GM12864 (cell line): ENCODE results near the gene MMEL1.

Experiments
- DNase-seq: peaks from one replicate; pipeline ENCODE4 v3.0.0-alpha.2; 2011; ENCODE audit warnings: low read depth
- H3K4me3 ChIP-seq: 2 replicates; pipeline ENCODE4 v1.5.1; 2011; ENCODE audit warnings: mild to moderate bottlenecking, low read depth, low read length, control low read depth
- CTCF ChIP-seq: IDR thresholded peaks from 2 replicates; pipeline ENCODE4 v1.5.1; 2011; ENCODE audit warnings: low read depth, mild to moderate bottlenecking, moderate library complexity, low read length, control low read depth, inconsistent platforms; ENCODE audit errors: missing control alignments

MMEL1 gene

GRCh38 chr1:2593251-2593878 lies 39.5 kb downstream of the MMEL1 start:
- H3K4me3 ChIP-seq = no peak overlapping the region
- DNase-seq = no peak
- TF ChIP-seq CTCF = no peak

GRCh38 chr1:2592672-2593071 lies 40.1 kb downstream of the MMEL1 start:
- TF ChIP-seq CTCF = no peak
- H3K4me3 ChIP-seq = no peak overlapping the region
- no peak for DNase-seq

- TF ChIP-seq CTCF = no peak
- DNase-seq = no peak
- no peak overlapping the region for H3K4me3 ChIP-seq
Observed at GRCh38 chr1:2591581-2592261, 41.1 kb downstream of the MMEL1 start.

GRCh38 chr1:2591233-2591580 lies 41.6 kb downstream of the MMEL1 start:
- DNase-seq = no peak
- no peak overlapping the region for H3K4me3 ChIP-seq
- no peak for TF ChIP-seq CTCF

GRCh38 chr1:2590233-2591141 lies 42.3 kb downstream of the MMEL1 start:
- DNase-seq = no peak
- no peak overlapping the region for H3K4me3 ChIP-seq
- TF ChIP-seq CTCF = no peak

GRCh38 chr1:2589431-2590232 lies 43.2 kb downstream of the MMEL1 start:
- H3K4me3 ChIP-seq = no peak overlapping the region
- TF ChIP-seq CTCF = no peak
- no peak for DNase-seq
